Neural cell (in vitro differentiated cells): ENCODE measurements around the gene SP5. TPM values are rescaled to one million over a fixed set of nuclear protein-coding genes. Genes with fewer than 3 reads are reported as not detected.

Experiments used
- H2AFZ ChIP-seq: fragments of 200-600, 300-800 bp; sonication (generic), shearing (Covaris generic); 2 replicates; pipeline ENCODE4 v1.6.0; 2014; ENCODE audit warnings: low read depth, mild to moderate bottlenecking, antibody characterized with exemption, low read length, moderate library complexity
- H3F3A ChIP-seq: fragments of 200-600 bp; shearing (Covaris generic); 2 replicates; pipeline ENCODE4 v1.6.1; 2016; ENCODE audit warnings: mild to moderate bottlenecking, moderate library complexity, mixed read lengths, antibody characterized with exemption, low read length; ENCODE audit not compliant: insufficient read depth, poor library complexity, severe bottlenecking
- H3K27ac ChIP-seq: fragments of 200-600, 300-800 bp; sonication (generic), shearing (Covaris generic); 2 replicates; pipeline ENCODE4 v1.5.1; 2014; ENCODE audit warnings: mild to moderate bottlenecking, low read length, moderate library complexity
- H3K27me3 ChIP-seq: fragments of 300-800, 200-600 bp; sonication (generic), shearing (Covaris generic); 2 replicates; pipeline ENCODE4 v1.6.0; 2014; ENCODE audit warnings: mild to moderate bottlenecking, low read depth, low read length, moderate library complexity; ENCODE audit not compliant: insufficient read depth
- H3K36me3 ChIP-seq: fragments of 300-800, 200-600 bp; sonication (generic), shearing (Covaris generic); 2 replicates; pipeline ENCODE4 v1.5.1; 2014; ENCODE audit warnings: mild to moderate bottlenecking, antibody characterized with exemption, low read length, moderate library complexity; ENCODE audit not compliant: insufficient read depth
- H3K4me2 ChIP-seq: fragments of 300-800, 200-600 bp; sonication (generic), shearing (Covaris generic); 2 replicates; pipeline ENCODE4 v1.6.0; 2014; ENCODE audit warnings: mild to moderate bottlenecking, low read length
- H3K4me3 ChIP-seq: fragments of 300-800, 200-600 bp; sonication (generic), shearing (Covaris generic); 2 replicates; pipeline ENCODE4 v1.5.1; 2014; ENCODE audit warnings: mild to moderate bottlenecking, low read length, moderate library complexity
- H3K79me2 ChIP-seq: fragments of 200-600 bp; shearing (Covaris generic); replicated peaks from 2 replicates; pipeline ENCODE4 v1.6.0; 2014; ENCODE audit warnings: mild to moderate bottlenecking, low read length, moderate library complexity; ENCODE audit not compliant: insufficient read depth
- H3K9ac ChIP-seq: fragments of 300-800, 200-600 bp; sonication (generic), shearing (Covaris generic); 2 replicates; pipeline ENCODE4 v1.6.1; 2016; ENCODE audit warnings: mild to moderate bottlenecking, low read length, mixed read lengths
- H3K9me2 ChIP-seq: fragments of 200-600 bp; shearing (Covaris generic); 2 replicates; pipeline ENCODE4 v1.6.1; 2016; ENCODE audit warnings: mild to moderate bottlenecking, low read length, mixed read lengths; ENCODE audit not compliant: insufficient read depth
- H3K9me3 ChIP-seq: fragments of 200-600, 300-800 bp; sonication (generic), shearing (Covaris generic); 2 replicates; pipeline ENCODE4 v1.6.1; 2016; ENCODE audit warnings: mild to moderate bottlenecking, mixed run types, low read length, moderate library complexity, mixed read lengths
- H4K20me1 ChIP-seq: fragments of 200-600 bp; shearing (Covaris generic); 2 replicates; pipeline ENCODE4 v1.6.1; 2016; ENCODE audit warnings: mild to moderate bottlenecking, mixed run types; ENCODE audit not compliant: insufficient read depth
- CTCF ChIP-seq: fragments of 450-650 bp; IDR thresholded peaks from 2 replicates; pipeline ENCODE4 v1.5.1; 2014; ENCODE audit warnings: antibody characterized with exemption, mild to moderate bottlenecking, moderate library complexity; ENCODE audit not compliant: poor library complexity, severe bottlenecking
- EP300 ChIP-seq: fragments of 450-650 bp; conservative IDR thresholded peaks from 2 replicates; pipeline ENCODE4 v1.6.1; 2014; ENCODE audit warnings: antibody characterized with exemption, mild to moderate bottlenecking, moderate library complexity; ENCODE audit not compliant: poor library complexity, severe bottlenecking
- EZH2 ChIP-seq: fragments of 200-600, 300-800 bp; shearing (Covaris generic), sonication (generic); IDR thresholded peaks from 2 replicates; pipeline ENCODE4 v1.6.1; 2014; ENCODE audit warnings: antibody characterized with exemption, low read length, borderline replicate concordance, mild to moderate bottlenecking; ENCODE audit not compliant: insufficient read depth, poor library complexity, severe bottlenecking
- MXI1 ChIP-seq: fragments of 450-650 bp; conservative IDR thresholded peaks from 2 replicates; pipeline ENCODE4 v1.6.1; 2014; ENCODE audit warnings: antibody characterized with exemption, mild to moderate bottlenecking; ENCODE audit not compliant: poor library complexity, severe bottlenecking
- POLR2AphosphoS5 ChIP-seq: IDR thresholded peaks from 2 replicates; pipeline ENCODE4 v1.6.1; 2012
- RAD21 ChIP-seq: fragments of 450-650 bp; conservative IDR thresholded peaks from 2 replicates; pipeline ENCODE4 v1.6.1; 2014; ENCODE audit warnings: antibody characterized with exemption, mild to moderate bottlenecking, moderate library complexity
- SMC3 ChIP-seq: fragments of 450-650 bp; conservative IDR thresholded peaks from 2 replicates; pipeline ENCODE4 v1.6.1; 2014; ENCODE audit warnings: antibody characterized with exemption, mild to moderate bottlenecking, moderate library complexity; ENCODE audit not compliant: poor library complexity
- TAF1 ChIP-seq: IDR thresholded peaks from 2 replicates; pipeline ENCODE4 v1.6.1; 2012; ENCODE audit warnings: low read depth
- polyA plus RNA-seq: library from polyadenylated mRNA; depleted of rRNA; stranded (reverse); fragments of >200 nt; gene quantifications from 2 replicates; pipeline ENCODE4 v1.2.3, GENCODE V29; 2014
- TF ChIP-seq, protein P1 (sequence below): IDR thresholded peaks from 2 replicates; pipeline ENCODE4 v1.6.1; 2012; ENCODE audit warnings: borderline replicate concordance

SP5 gene
- polyA plus RNA-seq, 1 donor from 2014 or later = 0.15 TPM

GRCh38 chr2:170680172-170680941 lies 34.8 kb upstream of the SP5 start:
- Histone ChIP-seq H3K4me2 (no peak overlapping the region), H3K9me2 (no peaks in the 10 kb centered on the region), H3K27me3 (peaks cover 2% of the 10 kb centered on the region), H3F3A (no peaks in the 10 kb centered on the region), H3K27ac (no peak overlapping the region), H3K79me2 (no peaks in the 10 kb centered on the region), H4K20me1 (no peaks in the 10 kb centered on the region), H2AFZ (no peak overlapping the region), H3K9ac (no peak overlapping the region), H3K36me3 (no peaks in the 10 kb centered on the region), H3K9me3 (no peaks in the 10 kb centered on the region), H3K4me3 (no peak overlapping the region)
- no peak for TF ChIP-seq EZH2
- TF ChIP-seq, protein P1, sequence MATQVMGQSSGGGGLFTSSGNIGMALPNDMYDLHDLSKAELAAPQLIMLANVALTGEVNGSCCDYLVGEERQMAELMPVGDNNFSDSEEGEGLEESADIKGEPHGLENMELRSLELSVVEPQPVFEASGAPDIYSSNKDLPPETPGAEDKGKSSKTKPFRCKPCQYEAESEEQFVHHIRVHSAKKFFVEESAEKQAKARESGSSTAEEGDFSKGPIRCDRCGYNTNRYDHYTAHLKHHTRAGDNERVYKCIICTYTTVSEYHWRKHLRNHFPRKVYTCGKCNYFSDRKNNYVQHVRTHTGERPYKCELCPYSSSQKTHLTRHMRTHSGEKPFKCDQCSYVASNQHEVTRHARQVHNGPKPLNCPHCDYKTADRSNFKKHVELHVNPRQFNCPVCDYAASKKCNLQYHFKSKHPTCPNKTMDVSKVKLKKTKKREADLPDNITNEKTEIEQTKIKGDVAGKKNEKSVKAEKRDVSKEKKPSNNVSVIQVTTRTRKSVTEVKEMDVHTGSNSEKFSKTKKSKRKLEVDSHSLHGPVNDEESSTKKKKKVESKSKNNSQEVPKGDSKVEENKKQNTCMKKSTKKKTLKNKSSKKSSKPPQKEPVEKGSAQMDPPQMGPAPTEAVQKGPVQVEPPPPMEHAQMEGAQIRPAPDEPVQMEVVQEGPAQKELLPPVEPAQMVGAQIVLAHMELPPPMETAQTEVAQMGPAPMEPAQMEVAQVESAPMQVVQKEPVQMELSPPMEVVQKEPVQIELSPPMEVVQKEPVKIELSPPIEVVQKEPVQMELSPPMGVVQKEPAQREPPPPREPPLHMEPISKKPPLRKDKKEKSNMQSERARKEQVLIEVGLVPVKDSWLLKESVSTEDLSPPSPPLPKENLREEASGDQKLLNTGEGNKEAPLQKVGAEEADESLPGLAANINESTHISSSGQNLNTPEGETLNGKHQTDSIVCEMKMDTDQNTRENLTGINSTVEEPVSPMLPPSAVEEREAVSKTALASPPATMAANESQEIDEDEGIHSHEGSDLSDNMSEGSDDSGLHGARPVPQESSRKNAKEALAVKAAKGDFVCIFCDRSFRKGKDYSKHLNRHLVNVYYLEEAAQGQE = no peak
- TF ChIP-seq SMC3 = no peak
- no peak for TF ChIP-seq POLR2AphosphoS5
- no peak for TF ChIP-seq CTCF
- TF ChIP-seq TAF1 = no peak
- TF ChIP-seq RAD21 = no peak
- TF ChIP-seq EP300 = no peak
- no peak for TF ChIP-seq MXI1

- no peak overlapping the region for H3K9ac ChIP-seq
- H3K27ac ChIP-seq = no peak overlapping the region
- no peak overlapping the region for H2AFZ ChIP-seq
- no peaks in the 10 kb centered on the region for H3K9me3 ChIP-seq
- peaks cover 2% of the 10 kb centered on the region for H3K27me3 ChIP-seq
- H4K20me1 ChIP-seq = no peaks in the 10 kb centered on the region
- H3K79me2 ChIP-seq = no peaks in the 10 kb centered on the region
- no peak overlapping the region for H3K4me2 ChIP-seq
- no peaks in the 10 kb centered on the region for H3K9me2 ChIP-seq
- H3K36me3 ChIP-seq = no peaks in the 10 kb centered on the region
- no peak for TF ChIP-seq RAD21
- TF ChIP-seq MXI1 = no peak
- TF ChIP-seq TAF1 = no peak
- TF ChIP-seq, protein P1 = no peak
- TF ChIP-seq SMC3 = no peak
- TF ChIP-seq CTCF = no peak
- TF ChIP-seq EZH2 = no peak
- no peak for TF ChIP-seq POLR2AphosphoS5
- no peak for TF ChIP-seq EP300
- H3K4me3 ChIP-seq = no peak overlapping the region
- no peaks in the 10 kb centered on the region for H3F3A ChIP-seq
Measured at GRCh38 chr2:170681311-170681710, 33.8 kb upstream of the SP5 start.
